ENCODE results near the gene ARHGAP6. TPM values are rescaled to one million over a fixed set of nuclear protein-coding genes. Genes with fewer than 3 reads are reported as not detected.

The ARHGAP6 gene
- total and polyA plus RNA-seq, 7 donors = 1.8 to 20.6 (median 6.4) TPM

- H3K4me3 ChIP-seq = no peak overlapping the region
- no peak for ATAC-seq
- no peak for DNase-seq
- no peaks in the 10 kb centered on the region for H3K9me3 ChIP-seq
- no peak for TF ChIP-seq CTCF (IDR thresholded peaks at IDR 0.05)
- no peaks in the 10 kb centered on the region for H3K36me3 ChIP-seq (ENCODE audit: insufficient read depth in 1 of 2, low read depth in 1 of 2)
- 71 to 99% (median 94%) methylated on average over 2 of the region's 2 CpGs for WGBS, 3 donors
- no peaks in the 10 kb centered on the region for H3K27me3 ChIP-seq (ENCODE audit: insufficient read depth in 3 of 3, low read length in 2 of 3)
- no peak overlapping the region for H3K27ac ChIP-seq
- no peaks in the 10 kb centered on the region for H3K4me1 ChIP-seq
- intact Hi-C loops (cut with DNase I) = no loop called here
These were observed 333.9 kb downstream of the ARHGAP6 start for GRCh38 chrX:11331788-11332187.

- Histone ChIP-seq H3K4me1 (no peaks in the 10 kb centered on the region), H3K36me3 (ENCODE audit: insufficient read depth in 1 of 2, low read depth in 1 of 2) (no peaks in the 10 kb centered on the region), H3K27ac (no peak overlapping the region), H3K9me3 (peaks cover 7% of the 10 kb centered on the region), H3K27me3 (ENCODE audit: insufficient read depth in 3 of 3, low read length in 2 of 3) (no peaks in the 10 kb centered on the region), H3K4me3 (no peak overlapping the region)
- no peak for TF ChIP-seq CTCF (IDR thresholded peaks at IDR 0.05)
- no peak for DNase-seq
- 44 to 66% (median 55%) methylated on average over 5 of the region's 5 CpGs for WGBS, 3 donors
- intact Hi-C loops (cut with DNase I) = no loop called here
- no peak for ATAC-seq
These were observed 336.7 kb downstream of the ARHGAP6 start for GRCh38 chrX:11329021-11329420.

GRCh38 chrX:11328134-11328533, 337.6 kb downstream of the ARHGAP6 start:
- no peak for TF ChIP-seq CTCF (IDR thresholded peaks at IDR 0.05)
- intact Hi-C loops (cut with DNase I) = no loop called here
- no peak overlapping the region for H3K27ac ChIP-seq
- H3K4me1 ChIP-seq = no peaks in the 10 kb centered on the region
- H3K36me3 ChIP-seq (ENCODE audit: insufficient read depth in 1 of 2, low read depth in 1 of 2) = no peaks in the 10 kb centered on the region
- H3K9me3 ChIP-seq = peaks cover 12% of the 10 kb centered on the region
- no peak overlapping the region for H3K4me3 ChIP-seq
- no peak for ATAC-seq
- WGBS, 3 donors = 68 to 91% (median 91%) methylated on average over 3 of the region's 3 CpGs
- H3K27me3 ChIP-seq (ENCODE audit: insufficient read depth in 3 of 3, low read length in 2 of 3) = no peaks in the 10 kb centered on the region
- DNase-seq = no peak

- TF ChIP-seq CTCF (IDR thresholded peaks at IDR 0.05) = no peak
- Histone ChIP-seq H3K4me3 (no peak overlapping the region), H3K4me1 (no peaks in the 10 kb centered on the region), H3K36me3 (ENCODE audit: insufficient read depth in 1 of 2, low read depth in 1 of 2) (no peaks in the 10 kb centered on the region), H3K27ac (no peak overlapping the region), H3K9me3 (peaks cover 12% of the 10 kb centered on the region), H3K27me3 (ENCODE audit: insufficient read depth in 3 of 3, low read length in 2 of 3) (no peaks in the 10 kb centered on the region)
- ATAC-seq = peak in 1 of 4 donors; percentile 51
- DNase-seq = no peak
- 61 to 94% (median 72%) methylated on average over 2 of the region's 2 CpGs for WGBS, 3 donors
- intact Hi-C loops (cut with DNase I) = no loop called here
These were observed 343.7 kb downstream of the ARHGAP6 start for GRCh38 chrX:11321986-11322385.

GRCh38 chrX:11319806-11320520, 345.8 kb downstream of the ARHGAP6 start:
- TF ChIP-seq CTCF (IDR thresholded peaks at IDR 0.05) = no peak
- ATAC-seq (peak in 1 of 4 donors; percentile 39), DNase-seq (no peak)
- 54 to 69% (median 64%) methylated on average over 7 of the region's 7 CpGs for WGBS, 3 donors
- Histone ChIP-seq H3K4me3 (no peak overlapping the region), H3K27ac (no peak overlapping the region), H3K9me3 (peaks cover 12% of the 10 kb centered on the region), H3K4me1 (no peaks in the 10 kb centered on the region), H3K36me3 (ENCODE audit: insufficient read depth in 1 of 2, low read depth in 1 of 2) (no peaks in the 10 kb centered on the region), H3K27me3 (ENCODE audit: insufficient read depth in 3 of 3, low read length in 2 of 3) (no peaks in the 10 kb centered on the region)
- intact Hi-C loops (cut with DNase I) = no loop called here
